ENCODE data around the gene CNTN3.

DNA sequence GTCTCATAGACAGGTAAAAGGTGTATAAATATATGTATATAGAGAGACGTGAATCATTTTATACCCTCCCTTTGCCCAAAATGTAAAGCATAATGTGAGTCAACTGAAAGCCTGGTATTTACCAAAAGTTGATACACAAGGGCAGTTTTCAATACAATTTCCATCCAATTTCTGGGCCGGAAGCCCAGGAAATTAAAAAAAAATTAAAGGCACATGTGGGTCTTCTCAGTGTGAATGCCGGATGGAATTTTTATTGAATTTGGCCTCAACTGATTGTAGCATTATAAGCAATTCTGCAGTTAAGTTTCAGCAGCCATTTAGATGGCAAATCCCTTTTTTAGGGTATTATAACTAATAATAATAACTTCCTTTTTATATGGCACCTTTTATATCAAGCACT, 3.3 kb upstream of the CNTN3 start:
- TF ChIP-seq, protein P1, sequence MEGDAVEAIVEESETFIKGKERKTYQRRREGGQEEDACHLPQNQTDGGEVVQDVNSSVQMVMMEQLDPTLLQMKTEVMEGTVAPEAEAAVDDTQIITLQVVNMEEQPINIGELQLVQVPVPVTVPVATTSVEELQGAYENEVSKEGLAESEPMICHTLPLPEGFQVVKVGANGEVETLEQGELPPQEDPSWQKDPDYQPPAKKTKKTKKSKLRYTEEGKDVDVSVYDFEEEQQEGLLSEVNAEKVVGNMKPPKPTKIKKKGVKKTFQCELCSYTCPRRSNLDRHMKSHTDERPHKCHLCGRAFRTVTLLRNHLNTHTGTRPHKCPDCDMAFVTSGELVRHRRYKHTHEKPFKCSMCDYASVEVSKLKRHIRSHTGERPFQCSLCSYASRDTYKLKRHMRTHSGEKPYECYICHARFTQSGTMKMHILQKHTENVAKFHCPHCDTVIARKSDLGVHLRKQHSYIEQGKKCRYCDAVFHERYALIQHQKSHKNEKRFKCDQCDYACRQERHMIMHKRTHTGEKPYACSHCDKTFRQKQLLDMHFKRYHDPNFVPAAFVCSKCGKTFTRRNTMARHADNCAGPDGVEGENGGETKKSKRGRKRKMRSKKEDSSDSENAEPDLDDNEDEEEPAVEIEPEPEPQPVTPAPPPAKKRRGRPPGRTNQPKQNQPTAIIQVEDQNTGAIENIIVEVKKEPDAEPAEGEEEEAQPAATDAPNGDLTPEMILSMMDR (IDR thresholded peaks at IDR 0.05) = no peak
- TF ChIP-seq POLR2A (IDR thresholded peaks at IDR 0.05) = no peak
